BLaER1 treated with 17β-estradiol and CSF1 and Interleukin-3, amounts not matched to agents 10 nM and 100 nM (cell line): Measurements from ENCODE around the gene TMEM82.

ENCODE experiments used
- H3K27ac ChIP-seq, 11 experiments: shearing (Covaris generic); formaldehyde crosslinking; 2 replicates each; pipeline ENCODE4 v1.8.1; 2022
- H3K27me3 ChIP-seq, 11 experiments: shearing (Covaris generic); formaldehyde crosslinking; 2 replicates each; pipeline ENCODE4 v1.8.1; 2022
- H3K36me3 ChIP-seq, 11 experiments: shearing (Covaris generic); formaldehyde crosslinking; 2 replicates each; pipeline ENCODE4 v1.8.1; 2022
- H3K4me1 ChIP-seq, 10 experiments: shearing (Covaris generic); formaldehyde crosslinking; 2 replicates each; pipeline ENCODE4 v1.8.1; 2022
- H3K4me2 ChIP-seq, 11 experiments: shearing (Covaris generic); formaldehyde crosslinking; 2 replicates each; pipeline ENCODE4 v1.8.1; 2022
- H3K4me3 ChIP-seq, 10 experiments: shearing (Covaris generic); formaldehyde crosslinking; 2 replicates each; pipeline ENCODE4 v1.8.1; 2022
- H3K9ac ChIP-seq, 11 experiments: shearing (Covaris generic); formaldehyde crosslinking; 2 replicates each; pipeline ENCODE4 v1.8.1; 2022
- H3K9me3 ChIP-seq, 11 experiments: shearing (Covaris generic); formaldehyde crosslinking; replicated peaks in 1 of 11; 2 replicates each; pipeline ENCODE4 v1.8.1; 2022
- H4K20me1 ChIP-seq, 11 experiments: shearing (Covaris generic); formaldehyde crosslinking; 2 replicates each; pipeline ENCODE4 v1.8.1; 2022
- Cebpa-rat ChIP-seq, 11 experiments: shearing (Covaris generic); IDR thresholded peaks; 2 replicates each; pipeline ENCODE4 v1.8.1; 2022

The TMEM82 gene

GRCh38 chr1:15724949-15725880, 17.1 kb upstream of the TMEM82 start:
- no peak for TF ChIP-seq Cebpa-rat (IDR thresholded peaks at IDR 0.05)

GRCh38 chr1:15726508-15726907, 15.8 kb upstream of the TMEM82 start:
- H3K27ac ChIP-seq = no peak overlapping the region
- H3K4me2 ChIP-seq = no peak overlapping the region
- H3K4me1 ChIP-seq = peaks cover 0 to 21% (median 9%) of the 10 kb centered on the region in 10 experiments; a peak in 12 of 20 replicates
- no peaks in the 10 kb centered on the region for H3K9me3 ChIP-seq
- H4K20me1 ChIP-seq = peaks cover 11 to 90% (median 40%) of the 10 kb centered on the region in 11 experiments; a peak in 19 of 22 replicates
- no peak for TF ChIP-seq Cebpa-rat (IDR thresholded peaks at IDR 0.05)
- peaks cover 88 to 99% (median 96%) of the 10 kb centered on the region in 11 experiments for H3K36me3 ChIP-seq
- no peak overlapping the region for H3K4me3 ChIP-seq
- no peaks in the 10 kb centered on the region for H3K27me3 ChIP-seq
- H3K9ac ChIP-seq = no peak overlapping the region

More at GRCh38 chr1:15724949-15725880, 17.1 kb upstream of the TMEM82 start:
- Histone ChIP-seq H3K4me1 (peaks cover 0 to 21% (median 9%) of the 10 kb centered on the region in 10 experiments; a peak in 12 of 20 replicates), H4K20me1 (peaks cover 11 to 89% (median 39%) of the 10 kb centered on the region in 11 experiments; a peak in 19 of 22 replicates), H3K27ac (no peak overlapping the region), H3K4me2 (no peak overlapping the region), H3K36me3 (peaks cover 88 to 99% (median 95%) of the 10 kb centered on the region in 11 experiments), H3K9me3 (no peaks in the 10 kb centered on the region), H3K9ac (no peak overlapping the region), H3K27me3 (no peaks in the 10 kb centered on the region), H3K4me3 (no peak overlapping the region)

- Histone ChIP-seq H3K36me3 (peaks cover 88 to 99% (median 96%) of the 10 kb centered on the region in 11 experiments), H3K27me3 (no peaks in the 10 kb centered on the region), H3K4me2 (no peak overlapping the region), H3K4me1 (peaks cover 0 to 21% (median 9%) of the 10 kb centered on the region in 10 experiments; a peak in 12 of 20 replicates), H3K27ac (no peak overlapping the region), H3K9ac (no peak overlapping the region), H4K20me1 (peaks cover 11 to 90% (median 45%) of the 10 kb centered on the region in 11 experiments; a peak in 19 of 22 replicates), H3K4me3 (no peak overlapping the region), H3K9me3 (no peaks in the 10 kb centered on the region)
- no peak for TF ChIP-seq Cebpa-rat (IDR thresholded peaks at IDR 0.05)
Observed at GRCh38 chr1:15727021-15727420, 15.3 kb upstream of the TMEM82 start.

- peaks cover 0 to 21% (median 9%) of the 10 kb centered on the region in 10 experiments; a peak in 12 of 20 replicates for H3K4me1 ChIP-seq
Observed at GRCh38 chr1:15727424-15727823, 14.9 kb upstream of the TMEM82 start.

GRCh38 chr1:15727866-15728534, 14.3 kb upstream of the TMEM82 start:
- peak overlapping the region in 4 of 11 experiments; percentile 36 to 47 (median 46); a peak in 5 of 22 replicates for H3K4me2 ChIP-seq
- peaks cover 0 to 21% (median 9%) of the 10 kb centered on the region in 10 experiments; a peak in 12 of 20 replicates for H3K4me1 ChIP-seq
- no peak overlapping the region for H3K4me3 ChIP-seq
- no peaks in the 10 kb centered on the region for H3K9me3 ChIP-seq
- peaks cover 11 to 90% (median 47%) of the 10 kb centered on the region in 11 experiments; a peak in 19 of 22 replicates for H4K20me1 ChIP-seq
- no peak overlapping the region for H3K27ac ChIP-seq
- no peak for TF ChIP-seq Cebpa-rat (IDR thresholded peaks at IDR 0.05)
- H3K27me3 ChIP-seq = no peaks in the 10 kb centered on the region
- H3K36me3 ChIP-seq = peaks cover 88 to 99% (median 96%) of the 10 kb centered on the region in 11 experiments
- peak overlapping the region in 2 of 11 experiments; percentile 15 to 54; a peak in 1 of 22 replicates for H3K9ac ChIP-seq

More at GRCh38 chr1:15727424-15727823, 14.9 kb upstream of the TMEM82 start:
- peak overlapping the region in 2 of 11 experiments; percentile 15 to 54; a peak in 1 of 22 replicates for H3K9ac ChIP-seq
- no peak for TF ChIP-seq Cebpa-rat (IDR thresholded peaks at IDR 0.05)
- no peaks in the 10 kb centered on the region for H3K27me3 ChIP-seq
- no peak overlapping the region for H3K4me3 ChIP-seq
- H4K20me1 ChIP-seq = peaks cover 11 to 90% (median 49%) of the 10 kb centered on the region in 11 experiments; a peak in 19 of 22 replicates
- H3K4me2 ChIP-seq = no peak overlapping the region
- peaks cover 88 to 99% (median 96%) of the 10 kb centered on the region in 11 experiments for H3K36me3 ChIP-seq
- H3K27ac ChIP-seq = no peak overlapping the region
- H3K9me3 ChIP-seq = no peaks in the 10 kb centered on the region

GRCh38 chr1:15728937-15729657, 13.2 kb upstream of the TMEM82 start:
- Histone ChIP-seq H3K9ac (peak overlapping the region in 2 of 11 experiments; percentile 26 to 54; a peak in 3 of 22 replicates), H3K27me3 (no peaks in the 10 kb centered on the region), H3K9me3 (no peaks in the 10 kb centered on the region), H3K27ac (no peak overlapping the region), H3K4me3 (no peak overlapping the region), H3K4me1 (peaks cover 0 to 21% (median 9%) of the 10 kb centered on the region in 10 experiments; a peak in 13 of 20 replicates), H3K4me2 (peak overlapping the region in 4 of 11 experiments; percentile 36 to 47 (median 46); a peak in 5 of 22 replicates), H3K36me3 (peaks cover 90 to 99% (median 96%) of the 10 kb centered on the region in 11 experiments), H4K20me1 (peaks cover 11 to 93% (median 42%) of the 10 kb centered on the region in 11 experiments; a peak in 19 of 22 replicates)
- no peak for TF ChIP-seq Cebpa-rat (IDR thresholded peaks at IDR 0.05)

GRCh38 chr1:15730423-15730822, 11.9 kb upstream of the TMEM82 start:
- no peak overlapping the region for H3K27ac ChIP-seq
- H3K9me3 ChIP-seq = no peaks in the 10 kb centered on the region
- peaks cover 11 to 94% (median 40%) of the 10 kb centered on the region in 11 experiments; a peak in 19 of 22 replicates for H4K20me1 ChIP-seq
- H3K4me2 ChIP-seq = no peak overlapping the region
- TF ChIP-seq Cebpa-rat (IDR thresholded peaks at IDR 0.05) = no peak
- H3K27me3 ChIP-seq = no peaks in the 10 kb centered on the region
- H3K36me3 ChIP-seq = peaks cover 88 to 99% (median 96%) of the 10 kb centered on the region in 11 experiments
- no peak overlapping the region for H3K9ac ChIP-seq
- H3K4me1 ChIP-seq = peaks cover 0 to 22% (median 11%) of the 10 kb centered on the region in 10 experiments; a peak in 15 of 20 replicates
- H3K4me3 ChIP-seq = no peak overlapping the region

GRCh38 chr1:15730936-15731335, 11.4 kb upstream of the TMEM82 start:
- TF ChIP-seq Cebpa-rat (IDR thresholded peaks at IDR 0.05) = no peak
- H3K9me3 ChIP-seq = no peaks in the 10 kb centered on the region
- H3K36me3 ChIP-seq = peaks cover 83 to 95% (median 91%) of the 10 kb centered on the region in 11 experiments
- no peak overlapping the region for H3K27ac ChIP-seq
- H3K9ac ChIP-seq = no peak overlapping the region
- peaks cover 0 to 23% (median 13%) of the 10 kb centered on the region in 10 experiments; a peak in 15 of 20 replicates for H3K4me1 ChIP-seq
- peaks cover 11 to 94% (median 40%) of the 10 kb centered on the region in 11 experiments; a peak in 19 of 22 replicates for H4K20me1 ChIP-seq
- no peak overlapping the region for H3K4me3 ChIP-seq
- no peak overlapping the region for H3K4me2 ChIP-seq
- no peaks in the 10 kb centered on the region for H3K27me3 ChIP-seq
